Prostate gland (tissue), 2 donors: ENCODE results near the gene TCF12. TPM values are rescaled to one million over a fixed set of nuclear protein-coding genes. Genes with fewer than 3 reads are reported as not detected.

Experiments
- DNase-seq: peaks from one replicate; pipeline ENCODE4 v3.0.0-alpha.2; 2019; ENCODE audit warnings: low spot score
- H3K27ac ChIP-seq, 2 donors: fragments of 200-600 bp; sonication (generic); 2 replicates each; pipeline ENCODE4 v1.5.1; 2017 to 2019
- H3K27me3 ChIP-seq: fragments of 200-600 bp; sonication (generic); replicated peaks from 2 replicates; pipeline ENCODE4 v1.5.1; 2019; ENCODE audit not compliant: insufficient read depth
- H3K36me3 ChIP-seq, 2 donors: fragments of 200-600 bp; sonication (generic); 1 replicate in 1 of 2; 2 replicates in 1 of 2; pipeline versions ENCODE4 v1.5.1 to v1.8.1; 2017 to 2019
- H3K4me1 ChIP-seq: fragments of 200-600 bp; sonication (generic); replicated peaks from 2 replicates; pipeline ENCODE4 v1.5.1; 2019
- H3K4me3 ChIP-seq, 2 donors: fragments of 200-600 bp; sonication (generic); 2 replicates each; pipeline ENCODE4 v1.5.1; 2017 to 2019
- H3K9me3 ChIP-seq: fragments of 200-600 bp; sonication (generic); 2 replicates; pipeline ENCODE4 v1.5.1; 2017
- CTCF ChIP-seq, 4 experiments: fragments of 200-600 bp in 2 of 4; fragments of 450-650 bp in 2 of 4; sonication (generic) in 2 of 4; IDR thresholded peaks; 1 replicate in 3 of 4; 2 replicates in 1 of 4; pipeline ENCODE4 v1.5.1; 2016 to 2019; ENCODE audit warnings: antibody characterized with exemption in 4 of 4, mild to moderate bottlenecking in 2 of 4, moderate library complexity in 2 of 4
- POLR2A ChIP-seq: fragments of 450-650 bp; IDR thresholded peaks from one replicate; pipeline ENCODE4 v1.6.1; 2016; ENCODE audit warnings: antibody characterized with exemption, mild to moderate bottlenecking
- POLR2AphosphoS5 ChIP-seq: sonication (generic); formaldehyde crosslinking; IDR thresholded peaks from one replicate; pipeline ENCODE4 v1.6.1; 2017; ENCODE audit warnings: antibody characterized with exemption
- WGBS: methylation state at CpG from one replicate; pipeline ENCODE4 v1.1.5; 2018; 5-methylcytosine and 5-hydroxymethylcytosine counted together
- intact Hi-C: fragments of 100-400 bp; cut with DNase I; formaldehyde crosslinking; loops from one replicate; pipeline ENCODE4 v1.14.2; 2022
- total RNA-seq, 2 donors: library from RNA; depleted of rRNA; stranded (reverse); fragments of >200 nt; gene quantifications; one replicate each; pipeline ENCODE4 v1.1.0, GENCODE V29; 2016

The TCF12 gene
- total RNA-seq, 2 donors from 2014 or later, result 95.4 to 123 TPM

GRCh38 chr15:57223345-57223744 lies 304.9 kb downstream of the TCF12 start:
- no peak for DNase-seq
- H3K27me3 ChIP-seq, result no peaks in the 10 kb centered on the region
- no peak overlapping the region for H3K4me3 ChIP-seq
- H3K36me3 ChIP-seq, result no peaks in the 10 kb centered on the region
- intact Hi-C loops, result no loop called here
- no peak overlapping the region for H3K27ac ChIP-seq
- TF ChIP-seq CTCF (IDR thresholded peaks at IDR 0.05) (no peak), POLR2AphosphoS5 (no peak), POLR2A (no peak)
- no peaks in the 10 kb centered on the region for H3K9me3 ChIP-seq
- 73% methylated on average over 2 of the region's 2 CpGs for WGBS
- no peaks in the 10 kb centered on the region for H3K4me1 ChIP-seq

GRCh38 chr15:57223887-57224286 lies 305.4 kb downstream of the TCF12 start:
- TF ChIP-seq POLR2A (no peak), CTCF (IDR thresholded peaks at IDR 0.05) (no peak), POLR2AphosphoS5 (no peak)
- Histone ChIP-seq H3K27ac (no peak overlapping the region), H3K9me3 (no peaks in the 10 kb centered on the region), H3K4me3 (no peak overlapping the region), H3K4me1 (no peaks in the 10 kb centered on the region), H3K36me3 (no peaks in the 10 kb centered on the region), H3K27me3 (no peaks in the 10 kb centered on the region)
- intact Hi-C loops, result no loop called here
- DNase-seq, result no peak
- WGBS, result 76% methylated on average over 2 of the region's 2 CpGs

DNA sequence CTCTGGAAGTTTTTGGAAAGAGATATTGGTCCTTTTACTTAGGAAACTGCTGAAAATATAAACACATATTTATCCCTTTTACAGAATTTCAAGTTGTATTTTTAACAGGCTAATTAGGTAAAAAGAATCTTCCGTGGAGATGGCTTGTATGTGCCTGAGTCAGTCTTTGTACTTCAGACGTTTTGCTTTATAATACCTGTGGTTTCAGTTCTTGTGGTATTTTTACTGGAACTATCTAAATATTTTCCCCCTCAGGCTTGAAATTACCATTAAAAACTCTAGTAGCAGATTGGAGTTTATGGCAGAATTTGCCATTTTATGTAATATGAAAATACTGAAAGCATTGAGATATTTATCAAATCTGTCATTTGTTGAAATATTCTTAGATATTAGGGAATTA lies 306.2 kb downstream of the TCF12 start:
- H3K27me3 ChIP-seq, result no peaks in the 10 kb centered on the region
- intact Hi-C loops, result no loop called here
- no peak overlapping the region for H3K4me3 ChIP-seq
- TF ChIP-seq CTCF (IDR thresholded peaks at IDR 0.05) (no peak), POLR2AphosphoS5 (no peak), POLR2A (no peak)
- H3K36me3 ChIP-seq, result no peaks in the 10 kb centered on the region
- DNase-seq, result no peak
- no peaks in the 10 kb centered on the region for H3K4me1 ChIP-seq
- H3K9me3 ChIP-seq, result no peaks in the 10 kb centered on the region
- no peak overlapping the region for H3K27ac ChIP-seq
- WGBS, result 31% methylated on average over 2 of the region's 2 CpGs

- no peak for TF ChIP-seq CTCF (IDR thresholded peaks at IDR 0.05)
- TF ChIP-seq POLR2AphosphoS5, result no peak
- TF ChIP-seq POLR2A, result no peak
- H3K27ac ChIP-seq, result no peak overlapping the region
- intact Hi-C loops, result no loop called here
- no peaks in the 10 kb centered on the region for H3K27me3 ChIP-seq
- no peak overlapping the region for H3K4me3 ChIP-seq
- no peaks in the 10 kb centered on the region for H3K9me3 ChIP-seq
- H3K36me3 ChIP-seq, result no peaks in the 10 kb centered on the region
- WGBS, result 60% methylated on average over 3 of the region's 3 CpGs
- no peak for DNase-seq
- no peaks in the 10 kb centered on the region for H3K4me1 ChIP-seq
Observed at GRCh38 chr15:57227166-57227565, 308.7 kb downstream of the TCF12 start.

GRCh38 chr15:57227899-57228298 lies 309.5 kb downstream of the TCF12 start:
- DNase-seq, result no peak
- H3K4me1 ChIP-seq, result no peaks in the 10 kb centered on the region
- 63% methylated on average over 2 of the region's 2 CpGs for WGBS
- no peaks in the 10 kb centered on the region for H3K9me3 ChIP-seq
- intact Hi-C loops, result no loop called here
- H3K27ac ChIP-seq, result no peak overlapping the region
- TF ChIP-seq POLR2AphosphoS5 (no peak), POLR2A (no peak), CTCF (IDR thresholded peaks at IDR 0.05) (no peak)
- no peak overlapping the region for H3K4me3 ChIP-seq
- H3K27me3 ChIP-seq, result no peaks in the 10 kb centered on the region
- no peaks in the 10 kb centered on the region for H3K36me3 ChIP-seq
